GM12801 (cell line): ENCODE measurements around the gene NT5C3B.

Experiments used
- CTCF ChIP-seq: IDR thresholded peaks from one replicate; pipeline ENCODE4 v1.5.1; 2011; ENCODE audit warnings: control low read depth; ENCODE audit not compliant: insufficient read length; ENCODE audit errors: extremely low read depth

Gene NT5C3B

GRCh38 chr17:41870097-41870496, 34.1 kb upstream of the NT5C3B start:
- TF ChIP-seq CTCF: no peak

- TF ChIP-seq CTCF: no peak
These were observed 33.4 kb upstream of the NT5C3B start for GRCh38 chr17:41869426-41869825.

GRCh38 chr17:41868568-41868967, 32.5 kb upstream of the NT5C3B start:
- no peak for TF ChIP-seq CTCF

- TF ChIP-seq CTCF: no peak
These were observed 29.5 kb upstream of the NT5C3B start for GRCh38 chr17:41865596-41865893.

- TF ChIP-seq CTCF: no peak
These were observed 29.0 kb upstream of the NT5C3B start, which contains the start of gene KLHL11 for GRCh38 chr17:41864836-41865595. TSS of gene KLHL11 (minus strand) at chr17:41865423. CDS start at chr17:41865370, 53 bp downstream.

- TF ChIP-seq CTCF: no peak
These were observed 28.4 kb upstream of the NT5C3B start for GRCh38 chr17:41864498-41864835.

GRCh38 chr17:41863074-41863848, 27.2 kb upstream of the NT5C3B start:
- no peak for TF ChIP-seq CTCF
